Suprapubic skin (tissue), 4 donors: ENCODE measurements around the gene GJD2. TPM values are rescaled to one million over a fixed set of nuclear protein-coding genes. Genes with fewer than 3 reads are reported as not detected.

Source experiments
- DNase-seq, 2 donors: peaks; one replicate each; pipeline ENCODE4 v3.0.0-alpha.2; 2019; ENCODE audit warnings: low spot score in 2 of 2
- H3K27ac ChIP-seq: fragments of 200-600 bp; sonication (generic); one replicate; pipeline ENCODE4 v1.5.1; 2019
- H3K27me3 ChIP-seq: fragments of 200-600 bp; sonication (generic); one replicate; pipeline ENCODE4 v1.5.1; 2019
- H3K36me3 ChIP-seq: fragments of 200-600 bp; sonication (generic); one replicate; pipeline ENCODE4 v1.5.1; 2019
- H3K4me1 ChIP-seq: fragments of 200-600 bp; sonication (generic); one replicate; pipeline ENCODE4 v1.5.1; 2019
- H3K4me3 ChIP-seq: fragments of 200-600 bp; sonication (generic); one replicate; pipeline ENCODE4 v1.5.1; 2019; ENCODE audit warnings: mild to moderate bottlenecking
- H3K9me3 ChIP-seq: fragments of 200-600 bp; sonication (generic); one replicate; pipeline ENCODE4 v1.5.1; 2019
- EP300 ChIP-seq: sonication (generic); formaldehyde crosslinking; IDR thresholded peaks from one replicate; pipeline ENCODE4 v1.6.1; 2017; ENCODE audit warnings: antibody characterized with exemption
- POLR2A ChIP-seq, 2 donors: fragments of 450-650 bp; IDR thresholded peaks; one replicate each; pipeline ENCODE4 v1.6.1; 2017; ENCODE audit warnings: antibody characterized with exemption in 2 of 2, mild to moderate bottlenecking in 2 of 2, moderate library complexity in 2 of 2
- POLR2AphosphoS5 ChIP-seq, 3 donors: sonication (generic); formaldehyde crosslinking; IDR thresholded peaks; one replicate each; pipeline ENCODE4 v1.6.1; 2017; ENCODE audit warnings: antibody characterized with exemption in 3 of 3
- WGBS: methylation state at CpG from one replicate; pipeline ENCODE4 v1.1.5; 2018; 5-methylcytosine and 5-hydroxymethylcytosine counted together
- total RNA-seq, 4 donors: library from RNA; depleted of rRNA; stranded (reverse); fragments of >200 nt; gene quantifications; one replicate each; pipeline ENCODE4 v1.1.0, GENCODE V29; 2016
- TF ChIP-seq, protein P1 (sequence below), 2 donors: fragments of 200-600 bp in 1 of 2; fragments of 450-650 bp in 1 of 2; sonication (generic) in 1 of 2; IDR thresholded peaks; one replicate each; pipeline ENCODE4 v1.5.1; 2016 to 2019; ENCODE audit warnings: antibody characterized with exemption in 2 of 2, mild to moderate bottlenecking in 1 of 2, moderate library complexity in 1 of 2

The GJD2 gene
- total RNA-seq, 4 donors from 2014 or later: 0.24 TPM; not detected in 3

DNA sequence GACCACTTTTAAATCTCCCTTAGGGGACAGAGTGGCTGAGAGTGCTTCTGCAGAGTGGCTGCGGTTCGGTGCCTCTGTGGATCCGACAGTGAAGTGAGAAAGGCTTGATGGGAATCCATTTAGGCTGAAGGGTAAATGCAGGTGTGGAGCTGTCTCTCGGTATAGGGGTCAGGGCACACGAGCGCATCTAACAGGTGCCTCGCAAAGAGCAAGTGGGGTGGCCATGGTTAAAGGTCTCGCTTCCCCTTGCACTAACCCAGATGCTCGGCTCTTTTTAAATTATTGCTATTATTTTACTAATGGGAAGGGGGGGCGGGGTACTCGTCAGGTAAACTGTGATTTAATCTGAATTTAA lies 598 bp upstream of the GJD2 start:
- WGBS: 10% methylated on average over 11 of the region's 11 CpGs
- Histone ChIP-seq H3K36me3 (no peaks in the 10 kb centered on the region), H3K9me3 (no peaks in the 10 kb centered on the region), H3K4me3 (no peak overlapping the region), H3K27me3 (peaks cover 87% of the 10 kb centered on the region), H3K4me1 (peaks cover 12% of the 10 kb centered on the region), H3K27ac (no peak overlapping the region)
- TF ChIP-seq POLR2AphosphoS5 (IDR thresholded peaks at IDR 0.05) (no peak), POLR2A (IDR thresholded peaks at IDR 0.05) (no peak), EP300 (no peak)
- TF ChIP-seq, protein P1, sequence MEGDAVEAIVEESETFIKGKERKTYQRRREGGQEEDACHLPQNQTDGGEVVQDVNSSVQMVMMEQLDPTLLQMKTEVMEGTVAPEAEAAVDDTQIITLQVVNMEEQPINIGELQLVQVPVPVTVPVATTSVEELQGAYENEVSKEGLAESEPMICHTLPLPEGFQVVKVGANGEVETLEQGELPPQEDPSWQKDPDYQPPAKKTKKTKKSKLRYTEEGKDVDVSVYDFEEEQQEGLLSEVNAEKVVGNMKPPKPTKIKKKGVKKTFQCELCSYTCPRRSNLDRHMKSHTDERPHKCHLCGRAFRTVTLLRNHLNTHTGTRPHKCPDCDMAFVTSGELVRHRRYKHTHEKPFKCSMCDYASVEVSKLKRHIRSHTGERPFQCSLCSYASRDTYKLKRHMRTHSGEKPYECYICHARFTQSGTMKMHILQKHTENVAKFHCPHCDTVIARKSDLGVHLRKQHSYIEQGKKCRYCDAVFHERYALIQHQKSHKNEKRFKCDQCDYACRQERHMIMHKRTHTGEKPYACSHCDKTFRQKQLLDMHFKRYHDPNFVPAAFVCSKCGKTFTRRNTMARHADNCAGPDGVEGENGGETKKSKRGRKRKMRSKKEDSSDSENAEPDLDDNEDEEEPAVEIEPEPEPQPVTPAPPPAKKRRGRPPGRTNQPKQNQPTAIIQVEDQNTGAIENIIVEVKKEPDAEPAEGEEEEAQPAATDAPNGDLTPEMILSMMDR (IDR thresholded peaks at IDR 0.05): no peak
- DNase-seq: no peak

DNA sequence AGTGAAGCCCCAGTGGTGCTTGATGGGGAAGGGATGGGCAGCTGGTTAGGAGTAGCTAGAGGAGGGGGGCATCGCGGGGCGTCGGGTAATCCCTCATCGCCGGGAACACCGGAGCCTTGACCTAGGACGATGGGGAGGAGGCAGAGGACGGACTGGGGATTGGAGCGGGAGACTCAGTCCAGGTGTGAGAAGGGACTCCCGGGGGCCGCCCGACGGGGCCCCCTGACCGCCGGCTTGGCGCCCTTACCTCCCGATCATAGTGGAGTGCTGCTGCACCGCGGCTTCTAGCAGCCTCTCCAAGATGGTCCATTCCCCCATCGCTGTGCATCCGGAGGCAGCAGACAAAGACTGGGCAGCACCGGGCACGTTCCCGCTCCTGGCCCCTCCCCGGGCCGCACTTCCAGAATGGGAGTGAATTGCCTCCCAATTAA lies 612 bp downstream of the GJD2 start:
- H3K4me3 ChIP-seq: peak overlapping the region; percentile 43
- H3K9me3 ChIP-seq: no peaks in the 10 kb centered on the region
- H3K27ac ChIP-seq: no peak overlapping the region
- H3K4me1 ChIP-seq: peaks cover 12% of the 10 kb centered on the region
- DNase-seq: no peak
- TF ChIP-seq POLR2AphosphoS5 (IDR thresholded peaks at IDR 0.05): no peak
- no peaks in the 10 kb centered on the region for H3K36me3 ChIP-seq
- H3K27me3 ChIP-seq: peaks cover 76% of the 10 kb centered on the region
- WGBS: 11% methylated on average over 17 of the region's 27 CpGs

DNA sequence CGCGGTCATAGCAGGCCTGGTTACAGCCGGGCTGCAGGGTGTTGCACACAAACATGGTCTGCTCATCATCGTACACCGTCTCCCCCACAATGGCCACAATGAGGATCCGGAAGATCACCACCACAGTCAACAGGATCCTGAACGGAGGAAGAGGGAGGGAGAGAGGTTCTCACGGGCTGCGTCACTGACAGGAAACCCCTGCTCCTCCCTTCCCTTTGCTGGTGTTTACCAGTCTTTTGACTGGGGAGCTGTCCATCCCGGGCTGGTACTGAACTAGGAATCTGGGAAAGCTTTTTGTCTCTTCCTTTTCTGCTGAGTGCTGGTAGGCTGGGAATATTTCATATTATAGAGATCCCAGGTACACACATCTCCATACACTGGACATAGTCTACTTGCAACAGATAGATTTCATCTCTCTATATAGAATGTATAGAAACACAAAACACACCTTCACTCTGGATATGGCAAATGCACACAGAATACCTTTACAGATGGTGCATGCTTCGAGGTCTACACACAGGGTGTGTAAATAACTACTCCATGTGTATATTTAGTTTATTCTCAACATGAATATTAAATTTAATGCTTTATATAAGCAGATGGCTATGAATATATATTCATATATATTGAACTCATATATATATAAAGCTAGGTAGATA lies 1.4 kb downstream of the GJD2 start:
- H3K27ac ChIP-seq: no peak overlapping the region
- 33% methylated on average over 11 of the region's 11 CpGs for WGBS
- H3K4me3 ChIP-seq: no peak overlapping the region
- no peak for DNase-seq
- H3K36me3 ChIP-seq: no peaks in the 10 kb centered on the region
- H3K9me3 ChIP-seq: no peaks in the 10 kb centered on the region
- peaks cover 73% of the 10 kb centered on the region for H3K27me3 ChIP-seq
- TF ChIP-seq POLR2A (IDR thresholded peaks at IDR 0.05): no peak
- TF ChIP-seq POLR2AphosphoS5 (IDR thresholded peaks at IDR 0.05): no peak
- TF ChIP-seq, protein P1 (IDR thresholded peaks at IDR 0.05): no peak
- no peak for TF ChIP-seq EP300
- peaks cover 12% of the 10 kb centered on the region for H3K4me1 ChIP-seq

DNA sequence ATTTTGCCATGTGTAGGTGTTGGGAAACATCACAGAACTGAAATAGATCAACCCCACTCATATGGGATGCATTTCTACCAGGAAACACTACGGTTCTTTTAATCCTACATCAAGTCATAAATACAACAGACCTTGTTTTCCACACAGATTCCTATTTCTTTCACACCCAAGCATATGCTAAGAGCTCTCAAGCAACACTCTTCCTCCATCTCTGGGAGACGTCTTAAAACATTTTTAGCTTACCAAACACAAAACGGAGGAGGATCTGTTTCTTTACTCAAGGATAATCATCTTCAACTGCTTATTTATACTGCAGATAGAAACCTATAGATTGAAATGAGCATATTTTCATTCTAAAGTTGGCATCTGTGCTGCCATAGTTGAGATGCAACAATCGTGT lies 5.1 kb downstream of the GJD2 start:
- H3K4me1 ChIP-seq: peaks cover 7% of the 10 kb centered on the region
- H3K9me3 ChIP-seq: no peaks in the 10 kb centered on the region
- H3K27me3 ChIP-seq: peaks cover 38% of the 10 kb centered on the region
- no peaks in the 10 kb centered on the region for H3K36me3 ChIP-seq
- DNase-seq: no peak
- WGBS: 70% methylated on average over 4 of the region's 4 CpGs
- no peak overlapping the region for H3K27ac ChIP-seq
- H3K4me3 ChIP-seq: no peak overlapping the region
- no peak for TF ChIP-seq POLR2AphosphoS5 (IDR thresholded peaks at IDR 0.05)

DNA sequence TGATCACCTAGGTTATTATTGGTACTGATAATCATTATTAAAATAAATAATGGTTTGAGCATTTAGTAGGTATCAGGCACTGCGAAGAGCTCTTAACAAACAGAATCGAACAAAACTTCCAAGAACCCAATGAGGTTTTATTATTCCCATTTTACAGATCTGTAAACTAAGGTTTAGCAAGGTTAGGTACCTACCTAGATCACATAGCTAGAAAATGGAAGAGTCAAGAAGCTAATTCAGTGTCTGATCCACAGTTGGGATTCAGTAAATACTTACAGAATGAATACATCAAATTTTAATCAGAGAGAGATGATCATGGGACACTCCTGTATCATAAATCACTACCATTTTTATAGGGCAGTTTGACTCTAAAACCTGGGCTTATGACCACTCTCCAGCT lies 15.5 kb downstream of the GJD2 start:
- no peak for TF ChIP-seq POLR2AphosphoS5 (IDR thresholded peaks at IDR 0.05)
- WGBS: 85% methylated on average over 2 of the region's 2 CpGs

DNA sequence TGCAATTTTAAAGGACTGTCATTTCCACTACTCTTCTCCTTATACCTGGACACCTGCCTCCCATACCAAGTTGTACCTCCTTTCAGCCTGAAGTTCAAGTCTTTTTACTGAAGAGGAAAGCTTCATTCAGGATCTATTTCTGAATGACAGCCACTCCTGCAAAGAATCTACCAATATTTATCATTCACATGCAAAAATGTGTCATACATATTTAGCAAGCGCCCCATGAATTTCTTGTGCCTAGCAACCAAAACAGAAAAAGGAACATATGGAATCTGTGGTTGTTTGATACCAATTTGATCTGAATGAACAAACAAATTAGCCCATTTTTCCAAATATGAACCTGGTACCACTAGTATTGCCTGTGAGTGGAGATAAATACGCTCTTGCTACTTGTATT lies 16.8 kb downstream of the GJD2 start:
- 90% methylated on average over 2 of the region's 2 CpGs for WGBS
- H3K27me3 ChIP-seq: no peaks in the 10 kb centered on the region

More for the DNA sequence above, 15.5 kb downstream of the GJD2 start:
- Histone ChIP-seq H3K27me3 (peaks cover 5% of the 10 kb centered on the region), H3K4me1 (no peaks in the 10 kb centered on the region), H3K36me3 (no peaks in the 10 kb centered on the region), H3K9me3 (no peaks in the 10 kb centered on the region), H3K27ac (no peak overlapping the region), H3K4me3 (no peak overlapping the region)
- no peak for DNase-seq

More for the DNA sequence above, 16.8 kb downstream of the GJD2 start:
- TF ChIP-seq EP300 (no peak), POLR2AphosphoS5 (IDR thresholded peaks at IDR 0.05) (no peak), POLR2A (IDR thresholded peaks at IDR 0.05) (no peak)
- TF ChIP-seq, protein P1 (IDR thresholded peaks at IDR 0.05): no peak
- no peak overlapping the region for H3K4me3 ChIP-seq
- H3K27ac ChIP-seq: no peak overlapping the region
- no peaks in the 10 kb centered on the region for H3K4me1 ChIP-seq
- H3K36me3 ChIP-seq: no peaks in the 10 kb centered on the region
- DNase-seq: no peak
- H3K9me3 ChIP-seq: no peaks in the 10 kb centered on the region
